ENCODE results near the gene SAMD10. TPM values are rescaled to one million over a fixed set of nuclear protein-coding genes. Genes with fewer than 3 reads are reported as not detected.

The SAMD10 gene
- polyA plus RNA-seq, 3 donors = 0.34 to 2.4 (median 0.67) TPM

- Mint-ChIP-seq H3K36me3 (peaks cover 9 to 11% of the 10 kb centered on the region in 2 donors), H3K4me3 (peak overlapping the region in 1 of 2 donors; percentile 37), H3K4me1 (peaks cover 25% of the 10 kb centered on the region), H3K27ac (no peak overlapping the region), H3K9me3 (no peaks in the 10 kb centered on the region), H3K27me3 (ENCODE audit: low read depth in 3 of 3) (peaks cover 0 to 5% (median 2%) of the 10 kb centered on the region in 3 donors)
- intact Hi-C loops (cut with micrococcal nuclease) = loop anchor here in 1 of 2 donors (5.0 kb wide), 2 partner anchors 61 to 251 kb away; partner anchors contain the start of genes ARFRP1, DNAJC5 and ZGPAT
- Histone ChIP-seq H3K36me3 (replicated peaks in 1 of 2; ENCODE audit: control insufficient read depth in 1 of 2, insufficient read depth in 2 of 2, low read length in 2 of 2) (peaks cover 4 to 11% of the 10 kb centered on the region in 2 donors), H3K27ac (ENCODE audit: low read depth in 1 of 2, low read length in 2 of 2) (no peak overlapping the region), H3K4me3 (replicated peaks in 1 of 3; ENCODE audit: low read depth in 2 of 3, low read length in 3 of 3) (no peak overlapping the region), H3K27me3 (ENCODE audit: control insufficient read depth in 2 of 2, insufficient read depth in 2 of 2, low read length in 2 of 2) (no peaks in the 10 kb centered on the region), H4K20me1 (ENCODE audit: insufficient read depth, low read length) (peaks cover 26% of the 10 kb centered on the region), H2AFZ (ENCODE audit: insufficient read depth, low read depth, low read length, poor library complexity, severe bottlenecking) (no peak overlapping the region), H3K4me1 (ENCODE audit: control insufficient read depth in 1 of 2, insufficient read depth in 2 of 2, low read length in 2 of 2) (peaks cover 24 to 39% of the 10 kb centered on the region in 2 donors), H3K79me2 (ENCODE audit: insufficient read depth, low read length) (peaks cover 27% of the 10 kb centered on the region), H3K9ac (ENCODE audit: insufficient read depth, low read length, poor library complexity, severe bottlenecking) (no peak overlapping the region), H3K4me2 (replicated peaks; ENCODE audit: extremely low read depth, low read length, poor library complexity, severe bottlenecking) (no peak overlapping the region), H3K9me3 (replicated peaks in 1 of 2; ENCODE audit: control insufficient read depth in 1 of 2, insufficient read depth in 1 of 2, low read length in 2 of 2) (no peaks in the 10 kb centered on the region)
- TF ChIP-seq CTCF (IDR thresholded peaks at IDR 0.05) = no peak
- WGBS (ENCODE audit: insufficient coverage) = 75% methylated on average over 4 of the region's 4 CpGs
- DNase-seq = no peak
Observed at GRCh38 chr20:63958471-63958870, 21.0 kb downstream of the SAMD10 start.

GRCh38 chr20:63957690-63958441 lies 21.6 kb downstream of the SAMD10 start:
- Histone ChIP-seq H3K4me2 (replicated peaks; ENCODE audit: extremely low read depth, low read length, poor library complexity, severe bottlenecking) (no peak overlapping the region), H3K4me3 (replicated peaks in 1 of 3; ENCODE audit: low read depth in 2 of 3, low read length in 3 of 3) (no peak overlapping the region), H3K9ac (ENCODE audit: insufficient read depth, low read length, poor library complexity, severe bottlenecking) (no peak overlapping the region), H3K9me3 (replicated peaks in 1 of 2; ENCODE audit: control insufficient read depth in 1 of 2, insufficient read depth in 1 of 2, low read length in 2 of 2) (no peaks in the 10 kb centered on the region), H3K27me3 (ENCODE audit: control insufficient read depth in 2 of 2, insufficient read depth in 2 of 2, low read length in 2 of 2) (no peaks in the 10 kb centered on the region), H3K36me3 (replicated peaks in 1 of 2; ENCODE audit: control insufficient read depth in 1 of 2, insufficient read depth in 2 of 2, low read length in 2 of 2) (peaks cover 4 to 11% of the 10 kb centered on the region in 2 donors), H4K20me1 (ENCODE audit: insufficient read depth, low read length) (peaks cover 32% of the 10 kb centered on the region), H3K79me2 (ENCODE audit: insufficient read depth, low read length) (peaks cover 32% of the 10 kb centered on the region), H3K27ac (ENCODE audit: low read depth in 1 of 2, low read length in 2 of 2) (no peak overlapping the region), H3K4me1 (ENCODE audit: control insufficient read depth in 1 of 2, insufficient read depth in 2 of 2, low read length in 2 of 2) (peaks cover 24 to 39% of the 10 kb centered on the region in 2 donors), H2AFZ (ENCODE audit: insufficient read depth, low read depth, low read length, poor library complexity, severe bottlenecking) (no peak overlapping the region)
- Mint-ChIP-seq H3K9me3 (no peaks in the 10 kb centered on the region), H3K27ac (no peak overlapping the region), H3K4me1 (peaks cover 28% of the 10 kb centered on the region), H3K36me3 (peaks cover 9 to 10% of the 10 kb centered on the region in 2 donors), H3K27me3 (ENCODE audit: low read depth in 3 of 3) (peaks cover 0 to 5% (median 2%) of the 10 kb centered on the region in 3 donors), H3K4me3 (peak overlapping the region in 1 of 2 donors; percentile 37)
- intact Hi-C loops (cut with micrococcal nuclease) = loop anchor here in 1 of 2 donors (2.0 to 5.0 kb wide), 3 partner anchors 61 to 251 kb away; partner anchors contain the start of genes ARFRP1, DNAJC5, TCEA2 and ZGPAT
- TF ChIP-seq CTCF (IDR thresholded peaks at IDR 0.05) = no peak
- DNase-seq = no peak
- no CpG with 5 or more reads among the region's 13 CpGs for WGBS (ENCODE audit: insufficient coverage)
